Measurements from ENCODE around the gene LRCH4.

Gene LRCH4

GRCh38 chr7:100582041-100582579 is 3.8 kb downstream of the LRCH4 start:
- no peak overlapping the region for H3K4me3 ChIP-seq (replicated peaks; ENCODE audit: low read depth, low read length)
- DNase-seq (ENCODE audit: extremely low read depth, low read depth), result no peak
- no peak for TF ChIP-seq CTCF (IDR thresholded peaks at IDR 0.05; ENCODE audit: low read depth, low read length, missing control alignments)

GRCh38 chr7:100580466-100581283 is 5.3 kb downstream of the LRCH4 start:
- H3K4me3 ChIP-seq (replicated peaks; ENCODE audit: low read depth, low read length), result no peak overlapping the region
- TF ChIP-seq CTCF (IDR thresholded peaks at IDR 0.05; ENCODE audit: low read depth, low read length, missing control alignments), result no peak
- DNase-seq (ENCODE audit: extremely low read depth, low read depth), result no peak

- no peak overlapping the region for H3K4me3 ChIP-seq (replicated peaks; ENCODE audit: low read depth, low read length)
- no peak for TF ChIP-seq CTCF (IDR thresholded peaks at IDR 0.05; ENCODE audit: low read depth, low read length, missing control alignments)
- no peak for DNase-seq (ENCODE audit: extremely low read depth, low read depth)
Observed at GRCh38 chr7:100578246-100579183, 7.4 kb downstream of the LRCH4 start.

- DNase-seq (ENCODE audit: extremely low read depth, low read depth), result no peak
- TF ChIP-seq CTCF (IDR thresholded peaks at IDR 0.05; ENCODE audit: low read depth, low read length, missing control alignments), result no peak
- H3K4me3 ChIP-seq (replicated peaks; ENCODE audit: low read depth, low read length), result no peak overlapping the region
Observed at GRCh38 chr7:100577507-100577906, 8.4 kb downstream of the LRCH4 start.

- no peak for TF ChIP-seq CTCF (IDR thresholded peaks at IDR 0.05; ENCODE audit: low read depth, low read length, missing control alignments)
Observed at GRCh38 chr7:100577103-100577502, 8.8 kb downstream of the LRCH4 start.

GRCh38 chr7:100576384-100576993 is 9.4 kb downstream of the LRCH4 start:
- DNase-seq (ENCODE audit: extremely low read depth, low read depth), result no peak
- TF ChIP-seq CTCF (IDR thresholded peaks at IDR 0.05; ENCODE audit: low read depth, low read length, missing control alignments), result no peak
- H3K4me3 ChIP-seq (replicated peaks; ENCODE audit: low read depth, low read length), result no peak overlapping the region

More at GRCh38 chr7:100577103-100577502, 8.8 kb downstream of the LRCH4 start:
- no peak for DNase-seq (ENCODE audit: extremely low read depth, low read depth)
- H3K4me3 ChIP-seq (replicated peaks; ENCODE audit: low read depth, low read length), result no peak overlapping the region
